Measurements from ENCODE around the gene VPS4A. TPM values are rescaled to one million over a fixed set of nuclear protein-coding genes. Genes with fewer than 3 reads are reported as not detected.

VPS4A gene
- polyA plus RNA-seq, 1 donor (not counting 4 experiments of a cell fraction or from before 2014, with no cell fraction given), result 18.2 TPM

- H3K27me3 ChIP-seq (ENCODE audit: control insufficient read depth, extremely low read depth, insufficient read depth, low read length), result no peaks in the 10 kb centered on the region
- H3K9ac ChIP-seq (ENCODE audit: control insufficient read depth, extremely low read depth, insufficient read depth, low read length), result no peak overlapping the region
- FAIRE-seq (no peak), DNase-seq (ENCODE audit: low read depth, low spot score) (no peak)
- no peaks in the 10 kb centered on the region for H3K36me3 ChIP-seq (ENCODE audit: control insufficient read depth in 2 of 2, extremely low read depth in 1 of 2, insufficient read depth in 2 of 2, low read length in 2 of 2)
- peaks cover 10% of the 10 kb centered on the region for H3K4me1 ChIP-seq (ENCODE audit: control insufficient read depth, extremely low read depth, insufficient read depth, low read length)
- H2AFZ ChIP-seq (ENCODE audit: control insufficient read depth, low read length), result no peak overlapping the region
- TF ChIP-seq EZH2 (IDR thresholded peaks at IDR 0.05; ENCODE audit: low read length), result no peak
- no peak for TF ChIP-seq CTCF (optimal IDR thresholded peaks at IDR 0.05 in 1 of 3, IDR thresholded peaks at IDR 0.05 in 1 of 3, conservative IDR thresholded peaks at IDR 0.05 in 1 of 3; ENCODE audit: extremely low read depth in 1 of 3, insufficient read depth in 2 of 3, low read length in 3 of 3)
- dilution Hi-C loops (cut with MboI; ENCODE audit: extremely low pct_ligation_motif_present, low sequenced_read_pairs), result no loop called here
- no peaks in the 10 kb centered on the region for H3K9me3 ChIP-seq (ENCODE audit: control insufficient read depth, low read depth, low read length)
- peaks cover 3% of the 10 kb centered on the region for H4K20me1 ChIP-seq (ENCODE audit: control insufficient read depth, extremely low read depth, insufficient read depth, low read length)
- no peak overlapping the region for H3K27ac ChIP-seq (ENCODE audit: control insufficient read depth, insufficient read depth, low read length)
- H3K4me2 ChIP-seq (ENCODE audit: control insufficient read depth, extremely low read depth, insufficient read depth, low read depth, low read length), result no peak overlapping the region
- H3K79me2 ChIP-seq (ENCODE audit: control insufficient read depth, insufficient read depth, low read length), result peaks cover 16% of the 10 kb centered on the region
- peaks cover 3% of the 10 kb centered on the region for H3K9me1 ChIP-seq (ENCODE audit: control insufficient read depth, extremely low read depth, insufficient read depth, low read length)
- no peak overlapping the region for H3K4me3 ChIP-seq (ENCODE audit: control insufficient read depth in 2 of 3, extremely low read depth in 1 of 3, insufficient read depth in 2 of 3, low read depth in 1 of 3, low read length in 3 of 3)
Observed at GRCh38 chr16:69307856-69308255, 3.3 kb upstream of the VPS4A start.

- Histone ChIP-seq H3K4me3 (ENCODE audit: control insufficient read depth in 2 of 3, extremely low read depth in 1 of 3, insufficient read depth in 2 of 3, low read depth in 1 of 3, low read length in 3 of 3) (no peak overlapping the region), H4K20me1 (ENCODE audit: control insufficient read depth, extremely low read depth, insufficient read depth, low read length) (peaks cover 3% of the 10 kb centered on the region), H3K9me1 (ENCODE audit: control insufficient read depth, extremely low read depth, insufficient read depth, low read length) (peaks cover 3% of the 10 kb centered on the region), H3K27ac (ENCODE audit: control insufficient read depth, insufficient read depth, low read length) (no peak overlapping the region), H3K9ac (ENCODE audit: control insufficient read depth, extremely low read depth, insufficient read depth, low read length) (no peak overlapping the region), H3K4me1 (ENCODE audit: control insufficient read depth, extremely low read depth, insufficient read depth, low read length) (peaks cover 10% of the 10 kb centered on the region), H2AFZ (ENCODE audit: control insufficient read depth, low read length) (no peak overlapping the region), H3K9me3 (ENCODE audit: control insufficient read depth, low read depth, low read length) (no peaks in the 10 kb centered on the region), H3K27me3 (ENCODE audit: control insufficient read depth, extremely low read depth, insufficient read depth, low read length) (no peaks in the 10 kb centered on the region), H3K79me2 (ENCODE audit: control insufficient read depth, insufficient read depth, low read length) (peaks cover 31% of the 10 kb centered on the region), H3K36me3 (ENCODE audit: control insufficient read depth in 2 of 2, extremely low read depth in 1 of 2, insufficient read depth in 2 of 2, low read length in 2 of 2) (peaks cover 0 to 3% of the 10 kb centered on the region in 2 experiments), H3K4me2 (ENCODE audit: control insufficient read depth, extremely low read depth, insufficient read depth, low read depth, low read length) (no peak overlapping the region)
- dilution Hi-C loops (cut with MboI; ENCODE audit: extremely low pct_ligation_motif_present, low sequenced_read_pairs), result no loop called here
- TF ChIP-seq CTCF (optimal IDR thresholded peaks at IDR 0.05 in 1 of 3, IDR thresholded peaks at IDR 0.05 in 1 of 3, conservative IDR thresholded peaks at IDR 0.05 in 1 of 3; ENCODE audit: extremely low read depth in 1 of 3, insufficient read depth in 2 of 3, low read length in 3 of 3), result no peak
- no peak for TF ChIP-seq EZH2 (IDR thresholded peaks at IDR 0.05; ENCODE audit: low read length)
- no peak for FAIRE-seq
- no peak for DNase-seq (ENCODE audit: low read depth, low spot score)
Observed at GRCh38 chr16:69309316-69309715, 1.8 kb upstream of the VPS4A start.
